H7 (cell line): ENCODE measurements around the gene FSTL5. TPM values are rescaled to one million over a fixed set of nuclear protein-coding genes. Genes with fewer than 3 reads are reported as not detected.

Experiments
- DNase-seq: peaks from one replicate; pipeline ENCODE4 v3.0.0; 2012
- H3K27me3 ChIP-seq: 2 replicates; pipeline ENCODE4 v1.6.0; 2011; ENCODE audit warnings: mild to moderate bottlenecking, low read length; ENCODE audit not compliant: control insufficient read depth, insufficient read depth
- H3K36me3 ChIP-seq: replicated peaks from 2 replicates; pipeline ENCODE4 v1.5.1; 2011; ENCODE audit warnings: low read length; ENCODE audit not compliant: control insufficient read depth, insufficient read depth
- H3K4me3 ChIP-seq: 2 replicates; pipeline ENCODE4 v1.5.1; 2011; ENCODE audit warnings: low read depth, mild to moderate bottlenecking, control low read depth, low read length, moderate library complexity; ENCODE audit not compliant: insufficient read depth
- total RNA-seq: library from RNA; depleted of rRNA; stranded (reverse); fragments of >200 nt; shearing (Covaris generic); gene quantifications from 2 replicates; pipeline ENCODE4 v1.2.3, GENCODE V29; 2014

FSTL5 gene
- total RNA-seq, 1 experiment from 2014 or later = 2.3 TPM

GRCh38 chr4:161937596-161937995 lies 226.2 kb downstream of the FSTL5 start:
- Histone ChIP-seq H3K4me3 (no peak overlapping the region), H3K27me3 (no peaks in the 10 kb centered on the region), H3K36me3 (no peaks in the 10 kb centered on the region)
- DNase-seq = no peak

- no peak for DNase-seq
Measured at GRCh38 chr4:161936625-161937550, 226.9 kb downstream of the FSTL5 start.

GRCh38 chr4:161931089-161931488 lies 232.7 kb downstream of the FSTL5 start:
- Histone ChIP-seq H3K36me3 (no peaks in the 10 kb centered on the region), H3K27me3 (no peaks in the 10 kb centered on the region), H3K4me3 (no peak overlapping the region)
- DNase-seq = no peak

More at GRCh38 chr4:161936625-161937550, 226.9 kb downstream of the FSTL5 start:
- H3K36me3 ChIP-seq = no peaks in the 10 kb centered on the region
- H3K4me3 ChIP-seq = no peak overlapping the region
- no peaks in the 10 kb centered on the region for H3K27me3 ChIP-seq

- DNase-seq = no peak
- no peak overlapping the region for H3K4me3 ChIP-seq
- no peaks in the 10 kb centered on the region for H3K36me3 ChIP-seq
- H3K27me3 ChIP-seq = no peaks in the 10 kb centered on the region
Measured at GRCh38 chr4:161929956-161930355, 233.8 kb downstream of the FSTL5 start.

GRCh38 chr4:161926033-161926828 lies 237.6 kb downstream of the FSTL5 start:
- DNase-seq = no peak
- H3K27me3 ChIP-seq = no peaks in the 10 kb centered on the region

GRCh38 chr4:161920304-161921052 lies 243.3 kb downstream of the FSTL5 start:
- no peak for DNase-seq
- H3K27me3 ChIP-seq = no peaks in the 10 kb centered on the region
- no peaks in the 10 kb centered on the region for H3K36me3 ChIP-seq
- no peak overlapping the region for H3K4me3 ChIP-seq

More at GRCh38 chr4:161926033-161926828, 237.6 kb downstream of the FSTL5 start:
- no peaks in the 10 kb centered on the region for H3K36me3 ChIP-seq
- H3K4me3 ChIP-seq = no peak overlapping the region

GRCh38 chr4:161919442-161920220 lies 244.2 kb downstream of the FSTL5 start:
- H3K4me3 ChIP-seq = no peak overlapping the region
- no peaks in the 10 kb centered on the region for H3K36me3 ChIP-seq
- H3K27me3 ChIP-seq = no peaks in the 10 kb centered on the region
- DNase-seq = no peak

GRCh38 chr4:161916035-161916434 lies 247.8 kb downstream of the FSTL5 start:
- no peak for DNase-seq
- Histone ChIP-seq H3K27me3 (no peaks in the 10 kb centered on the region), H3K36me3 (no peaks in the 10 kb centered on the region), H3K4me3 (no peak overlapping the region)

GRCh38 chr4:161907590-161907955 lies 256.2 kb downstream of the FSTL5 start:
- no peaks in the 10 kb centered on the region for H3K36me3 ChIP-seq
- DNase-seq = no peak
- H3K4me3 ChIP-seq = no peak overlapping the region
- no peaks in the 10 kb centered on the region for H3K27me3 ChIP-seq

- no peak for DNase-seq
- no peak overlapping the region for H3K4me3 ChIP-seq
- no peaks in the 10 kb centered on the region for H3K27me3 ChIP-seq
- H3K36me3 ChIP-seq = no peaks in the 10 kb centered on the region
Measured at GRCh38 chr4:161906836-161907589, 256.8 kb downstream of the FSTL5 start.

GRCh38 chr4:161900110-161900509 lies 263.7 kb downstream of the FSTL5 start:
- DNase-seq = no peak
- H3K36me3 ChIP-seq = no peaks in the 10 kb centered on the region
- H3K27me3 ChIP-seq = no peaks in the 10 kb centered on the region
- H3K4me3 ChIP-seq = no peak overlapping the region

- H3K27me3 ChIP-seq = no peaks in the 10 kb centered on the region
- H3K4me3 ChIP-seq = no peak overlapping the region
- no peak for DNase-seq
- no peaks in the 10 kb centered on the region for H3K36me3 ChIP-seq
Measured at GRCh38 chr4:161894493-161895167, 269.2 kb downstream of the FSTL5 start.

- H3K4me3 ChIP-seq = no peak overlapping the region
- H3K36me3 ChIP-seq = no peaks in the 10 kb centered on the region
- no peaks in the 10 kb centered on the region for H3K27me3 ChIP-seq
- no peak for DNase-seq
Measured at GRCh38 chr4:161894014-161894413, 269.8 kb downstream of the FSTL5 start.
